COLO668 (cell line): ENCODE data around the gene PCIF1.
"Not testable (repeated sequence)": the region's sequence is repeated elsewhere in the genome, so short reads cannot be mapped to it uniquely, and the experiment has no call there.

Experiments used
- DNase-seq: peaks from one replicate; lab custom pipeline; 2025; ENCODE audit not compliant: unreplicated experiment; lab: John Stamatoyannopoulos, UW

PCIF1 gene

DNA sequence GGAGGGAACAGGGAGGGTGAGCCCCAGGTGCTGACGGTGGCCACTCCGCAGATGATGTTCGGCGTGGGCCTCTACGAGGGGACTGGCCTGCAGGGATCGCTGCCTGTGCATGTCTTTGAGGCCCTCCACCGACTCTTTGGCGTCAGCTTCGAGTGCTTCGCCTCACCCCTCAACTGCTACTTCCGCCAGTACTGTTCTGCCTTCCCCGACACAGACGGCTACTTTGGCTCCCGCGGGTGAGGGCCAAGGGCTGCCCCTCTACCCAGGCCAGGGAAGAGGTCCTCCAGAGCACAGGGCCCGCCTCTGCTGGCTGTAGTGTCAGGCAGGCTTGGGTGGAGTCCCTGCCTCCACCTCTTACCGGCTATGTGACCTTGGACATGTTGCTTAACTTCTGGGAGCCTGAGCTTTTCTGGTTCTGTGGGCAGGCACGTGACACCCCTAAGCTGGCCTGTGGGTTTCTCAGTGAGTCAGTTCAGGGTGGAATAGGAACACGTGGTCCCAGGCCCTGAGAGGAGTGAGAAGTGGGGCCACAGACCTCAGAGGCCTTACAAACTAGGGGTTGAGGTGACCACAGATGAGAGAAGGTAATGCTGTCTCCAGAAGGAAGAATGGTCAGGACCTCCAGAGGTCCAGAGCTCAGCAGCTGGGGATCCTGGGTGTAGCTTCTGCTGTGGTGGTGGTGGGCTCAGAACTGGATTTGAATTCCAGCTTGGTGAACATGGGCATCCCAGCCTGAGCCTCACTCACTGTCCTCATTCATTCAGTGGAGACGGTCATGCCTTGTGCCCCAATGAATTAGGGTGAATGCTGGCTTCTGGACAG, 11.9 kb downstream of the PCIF1 start:
- DNase-seq: no peak

DNA sequence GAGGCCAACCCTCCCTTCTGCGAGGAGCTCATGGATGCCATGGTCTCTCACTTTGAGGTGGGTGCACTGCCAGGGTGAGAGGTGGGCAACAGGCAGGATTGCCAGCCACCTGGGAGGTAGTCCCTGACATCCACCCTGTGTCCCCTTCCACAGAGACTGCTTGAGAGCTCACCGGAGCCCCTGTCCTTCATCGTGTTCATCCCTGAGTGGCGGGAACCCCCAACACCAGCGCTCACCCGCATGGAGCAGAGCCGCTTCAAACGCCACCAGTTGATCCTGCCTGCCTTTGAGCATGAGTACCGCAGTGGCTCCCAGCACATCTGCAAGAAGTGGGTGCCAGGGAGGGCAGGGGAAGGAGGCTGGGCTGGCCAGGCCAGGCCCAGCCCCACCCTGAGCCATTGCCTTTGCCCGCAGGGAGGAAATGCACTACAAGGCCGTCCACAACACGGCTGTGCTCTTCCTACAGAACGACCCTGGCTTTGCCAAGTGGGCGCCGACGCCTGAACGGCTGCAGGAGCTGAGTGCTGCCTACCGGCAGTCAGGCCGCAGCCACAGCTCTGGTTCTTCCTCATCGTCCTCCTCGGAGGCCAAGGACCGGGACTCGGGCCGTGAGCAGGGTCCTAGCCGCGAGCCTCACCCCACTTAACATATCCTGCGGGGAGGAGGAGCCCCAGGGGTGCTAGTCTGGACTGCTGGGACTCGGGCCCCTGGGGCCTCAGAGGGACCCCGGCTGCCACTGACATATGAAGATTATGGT, 12.8 kb downstream of the PCIF1 start:
- no peak for DNase-seq

DNA sequence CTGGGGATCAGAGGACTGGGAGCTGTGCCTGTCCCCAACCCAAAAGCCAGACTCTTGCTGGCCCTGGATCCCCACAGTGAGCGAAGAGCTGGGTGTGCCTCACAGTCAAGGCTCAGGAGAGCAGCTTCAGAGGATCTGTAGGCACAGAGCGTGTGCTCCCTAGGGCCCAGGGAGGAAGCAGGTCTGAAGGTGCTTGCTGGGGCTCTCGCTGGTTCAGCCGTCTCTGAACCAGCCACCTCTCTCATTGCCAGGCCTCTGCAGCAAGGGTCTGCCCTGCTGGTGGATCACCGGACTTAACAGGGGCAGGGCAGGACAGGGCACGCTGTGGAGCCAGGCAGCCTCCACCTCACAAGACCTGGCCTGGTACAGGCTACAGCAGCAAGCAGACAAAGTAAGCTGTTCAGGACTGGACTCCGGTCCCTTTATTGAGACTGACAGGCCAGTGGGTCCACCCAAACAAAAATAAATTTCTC, 13.8 kb downstream of the PCIF1 start:
- DNase-seq: no peak

DNA sequence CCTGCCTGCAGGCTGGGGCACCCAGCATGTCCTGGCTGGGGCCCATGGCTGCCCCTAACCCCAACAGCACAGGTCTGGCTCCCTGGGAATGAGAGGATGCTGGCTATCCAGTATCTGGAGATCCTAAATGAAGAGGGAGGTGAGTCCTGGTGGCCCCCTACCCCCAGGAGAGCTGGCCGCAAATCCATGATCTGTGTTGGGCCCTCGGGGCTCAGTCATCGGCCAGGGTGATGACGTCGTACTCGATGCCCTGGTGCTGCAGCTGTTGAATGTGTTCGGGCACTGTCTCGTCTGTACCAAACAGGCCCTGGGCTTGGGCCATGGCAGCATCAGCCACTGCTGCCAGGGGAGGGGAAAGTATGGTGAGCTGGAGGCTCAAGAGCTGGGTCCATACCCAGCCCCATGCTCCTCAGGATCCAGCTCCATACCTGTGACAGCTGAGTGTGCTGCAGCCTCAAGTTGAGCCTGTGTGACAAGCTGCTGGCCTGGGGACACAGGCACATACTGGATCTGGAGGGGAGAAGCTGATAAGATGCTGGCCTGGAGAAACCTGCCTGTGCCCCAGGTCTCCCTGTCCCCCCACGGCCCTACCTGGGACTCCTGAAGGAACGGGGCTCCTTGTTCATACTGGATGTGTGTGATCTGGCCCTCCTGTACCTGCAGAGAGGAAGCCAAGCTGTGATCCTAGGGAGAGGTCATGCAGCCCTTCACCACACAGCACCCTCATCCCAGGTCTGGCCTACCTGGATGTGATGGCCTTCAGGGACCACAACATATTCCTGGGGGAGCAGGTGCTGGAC, 14.5 kb downstream of the PCIF1 start:
- DNase-seq: no peak

DNA sequence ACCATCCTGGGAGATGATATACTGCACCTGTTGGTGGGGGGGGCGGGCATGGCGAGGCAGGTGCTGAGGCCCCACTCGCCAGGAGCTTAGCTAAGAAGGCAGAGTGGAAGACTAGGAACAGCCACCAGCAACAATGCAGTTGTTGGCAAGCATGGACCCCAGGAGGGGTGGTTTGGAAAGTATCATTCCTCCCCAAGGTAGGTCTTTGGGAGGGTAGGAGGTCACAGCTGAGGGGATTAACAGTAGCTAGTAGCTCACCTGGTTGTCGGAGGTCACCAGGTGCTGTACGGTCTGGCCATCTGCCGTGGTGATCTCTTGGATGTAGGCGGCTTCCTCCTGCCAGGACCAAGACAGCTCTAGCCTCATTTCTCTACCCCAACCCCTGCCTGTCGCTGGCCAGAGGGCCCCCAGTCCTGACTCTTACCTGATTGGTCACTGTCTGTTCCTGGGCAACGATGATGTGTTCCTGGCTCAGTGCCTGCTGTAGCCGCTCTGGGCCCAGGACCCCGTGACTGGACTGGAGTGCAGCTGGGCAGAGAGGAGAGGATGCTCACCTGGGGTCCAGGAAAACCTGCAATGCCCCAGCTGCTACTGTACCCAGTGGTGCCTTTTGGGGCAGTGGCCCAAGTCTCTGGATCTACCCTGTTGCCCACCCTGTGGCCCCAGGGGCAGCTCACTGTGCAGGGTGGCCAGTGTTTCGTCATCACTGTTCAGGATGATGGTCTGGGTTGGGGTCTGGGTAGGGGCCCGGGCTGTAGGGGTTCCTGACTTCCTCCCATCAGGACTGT, 15.3 kb downstream of the PCIF1 start:
- DNase-seq: peak; percentile 46

DNA sequence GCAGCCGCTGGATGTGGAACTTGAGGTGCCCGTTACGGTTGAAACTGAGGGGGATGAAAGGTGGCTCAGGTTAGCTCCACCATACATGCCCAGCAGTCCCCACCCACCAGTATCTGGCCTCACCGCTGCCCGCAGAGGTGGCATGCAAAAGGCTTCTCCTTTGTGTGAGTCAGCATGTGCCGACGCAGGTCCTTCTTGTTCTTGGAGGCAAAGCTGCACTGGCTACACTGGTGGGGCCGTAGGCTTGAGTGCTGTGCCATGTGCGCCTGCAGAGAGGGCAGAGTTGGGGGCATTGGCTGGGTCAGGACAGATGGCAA, 15.8 kb downstream of the PCIF1 start:
- no peak for DNase-seq

DNA sequence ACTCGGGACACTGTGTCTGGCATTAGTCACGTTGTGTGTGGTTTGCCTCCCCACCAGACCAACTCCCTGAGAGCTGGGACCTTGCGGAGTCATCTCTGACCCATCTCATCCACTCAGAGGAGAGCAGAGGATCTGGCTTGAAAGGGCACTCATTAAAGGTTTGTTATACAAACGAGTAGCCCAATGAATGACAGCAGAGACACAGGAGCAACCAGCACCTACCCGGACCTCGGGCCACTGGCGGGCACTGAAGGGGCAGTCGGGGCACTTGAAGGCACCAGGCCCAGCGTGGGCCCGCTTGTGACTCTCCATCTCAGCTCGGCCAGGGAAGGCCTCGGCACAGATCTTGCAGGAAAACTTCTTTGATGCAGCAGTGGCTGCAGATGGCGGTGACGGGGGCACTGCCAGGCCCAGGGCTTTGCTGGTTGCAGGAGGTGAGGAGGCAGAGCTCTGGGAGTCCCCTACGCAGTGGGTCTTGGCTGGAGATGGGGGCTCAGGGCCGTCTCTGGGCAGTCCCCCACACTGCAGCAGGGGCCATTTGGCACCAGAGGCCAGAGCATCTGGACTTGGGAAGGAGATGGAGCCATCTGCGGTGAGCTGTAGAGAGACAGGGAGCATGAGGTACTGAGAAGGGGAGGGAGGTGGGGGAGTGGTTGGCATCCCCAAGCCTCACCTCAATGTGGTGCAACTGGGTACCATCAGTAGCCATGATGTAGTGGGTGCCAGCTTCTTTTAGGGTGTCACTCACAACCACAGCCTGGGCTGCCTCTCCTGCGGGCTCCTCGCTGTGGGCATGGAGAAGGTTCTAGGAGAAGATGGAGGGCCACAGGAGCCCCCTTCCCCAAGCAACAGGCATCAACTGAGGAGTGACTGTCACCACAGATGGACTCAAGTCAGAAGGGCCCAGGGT, 17.7 kb downstream of the PCIF1 start:
- DNase-seq: no peak

DNA sequence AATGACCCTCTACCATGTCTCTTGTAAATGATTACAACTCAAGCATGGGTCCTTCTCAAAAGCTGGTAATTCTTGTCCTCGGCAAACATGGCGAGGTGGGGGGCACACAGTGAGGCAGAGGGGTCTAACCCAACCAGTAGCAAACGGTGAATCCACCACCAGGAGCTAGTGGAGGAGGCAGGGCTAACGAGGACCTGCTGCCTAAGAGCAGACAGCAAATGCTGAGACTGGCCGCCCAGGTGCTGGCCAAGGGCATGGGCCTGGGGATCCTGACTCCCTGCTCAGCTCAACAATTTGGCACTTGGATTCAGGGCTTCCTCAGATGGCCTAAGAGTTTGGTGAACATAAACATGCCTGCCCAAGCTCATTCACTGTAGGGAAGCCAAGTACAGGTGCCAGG, 18.4 kb downstream of the PCIF1 start:
- no peak for DNase-seq

DNA sequence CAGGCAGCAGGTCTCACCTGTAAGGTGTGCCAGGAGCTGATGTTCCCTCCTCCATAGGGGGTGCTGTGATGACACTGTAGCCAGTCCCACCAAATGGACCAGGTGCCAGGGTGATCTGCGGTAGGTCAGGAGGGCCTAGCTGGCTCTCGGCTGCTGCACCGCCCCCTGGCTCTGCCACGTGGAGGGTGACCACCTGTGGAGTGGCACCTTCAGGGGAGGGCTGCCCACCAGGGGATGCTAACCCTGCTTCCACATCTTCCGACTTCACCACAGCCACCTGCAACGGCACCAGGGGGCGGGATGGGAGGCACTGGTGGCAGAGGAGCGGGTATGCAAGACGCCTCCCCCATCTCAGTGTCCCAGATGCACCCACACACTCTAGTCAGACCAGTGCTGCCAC, 19.2 kb downstream of the PCIF1 start:
- no peak for DNase-seq

DNA sequence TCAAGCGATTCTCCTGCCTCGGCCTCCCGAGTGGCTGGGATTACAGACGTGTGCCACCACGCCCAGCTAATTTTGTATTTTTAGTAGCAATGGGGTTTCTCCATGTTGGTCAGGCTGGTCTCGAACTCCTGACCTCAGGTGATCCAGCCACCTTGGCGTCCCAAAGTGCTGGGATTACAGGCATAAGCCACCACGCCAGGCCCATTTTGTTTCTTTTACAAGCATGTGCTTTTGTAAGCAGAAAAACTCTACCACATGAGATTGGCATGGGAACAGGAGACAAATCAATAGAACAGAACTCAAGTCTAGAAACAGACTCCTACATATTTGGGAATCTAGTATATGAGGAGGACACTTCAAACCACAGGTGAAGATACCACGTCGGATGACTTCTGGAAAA, 21.8 kb downstream of the PCIF1 start:
- not testable (repeated sequence) for DNase-seq

DNA sequence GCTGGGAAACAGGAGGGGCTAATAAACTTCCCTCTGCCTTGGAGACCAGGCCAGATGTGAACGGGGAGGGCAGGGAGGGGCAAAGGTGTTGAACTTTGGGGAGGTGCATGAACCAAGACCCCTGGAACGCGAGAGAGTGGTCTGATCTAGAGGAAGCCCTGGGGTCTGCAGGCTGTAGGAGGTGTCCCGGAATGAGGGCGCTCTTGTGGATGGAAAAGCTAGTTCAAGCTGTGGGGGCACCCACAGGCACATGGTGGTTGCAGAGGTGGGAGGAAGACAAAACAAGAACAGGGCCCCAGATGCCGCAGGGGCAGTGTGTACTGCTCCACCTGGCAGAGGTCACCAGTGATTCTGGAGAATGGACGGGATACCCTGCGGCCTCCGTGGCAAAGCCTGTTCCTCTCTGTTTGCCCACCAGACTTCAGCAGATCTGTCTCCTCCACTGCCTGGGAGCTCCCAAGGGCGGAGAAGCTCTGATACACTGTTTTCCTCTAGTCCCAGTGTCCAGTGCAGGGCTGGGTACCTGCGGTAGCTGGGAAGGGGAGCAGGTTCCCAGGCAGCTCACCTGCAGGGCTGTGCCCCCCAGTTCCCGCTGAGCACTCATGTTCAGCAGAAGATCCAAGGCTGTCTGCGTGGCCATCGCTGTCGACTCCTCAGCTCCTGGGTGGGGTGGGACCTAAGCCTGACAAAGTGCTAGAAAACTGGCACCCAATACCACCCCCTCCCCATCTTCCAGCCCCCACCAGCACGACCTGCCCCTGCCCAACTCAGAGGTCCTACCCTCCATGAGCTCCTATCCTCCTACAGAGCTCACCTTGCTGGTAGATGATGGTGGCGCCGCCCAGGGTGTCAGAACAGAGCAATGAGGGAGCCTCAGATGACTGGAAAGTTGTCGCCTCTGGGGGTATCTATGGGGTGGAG, 22.8 kb downstream of the PCIF1 start:
- DNase-seq: no peak

DNA sequence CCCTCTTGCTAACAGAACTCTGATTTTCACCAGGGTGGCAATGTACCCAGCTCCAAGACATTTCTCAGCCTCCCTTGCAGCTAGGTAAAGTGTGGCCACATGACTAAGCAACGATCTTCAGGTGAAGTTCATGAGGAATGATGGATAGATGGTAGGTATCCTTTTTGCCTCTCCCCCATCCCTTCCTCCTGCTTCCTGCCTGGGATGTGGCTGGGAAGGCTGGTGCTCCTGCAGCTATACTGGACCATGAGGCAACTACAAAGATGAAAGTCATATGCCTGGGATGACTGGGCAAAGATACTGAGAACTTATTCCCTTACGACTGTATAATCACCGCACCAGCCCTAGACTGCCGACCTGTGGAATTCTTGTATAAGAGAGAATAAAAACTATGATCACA, 24.1 kb downstream of the PCIF1 start:
- no peak for DNase-seq

DNA sequence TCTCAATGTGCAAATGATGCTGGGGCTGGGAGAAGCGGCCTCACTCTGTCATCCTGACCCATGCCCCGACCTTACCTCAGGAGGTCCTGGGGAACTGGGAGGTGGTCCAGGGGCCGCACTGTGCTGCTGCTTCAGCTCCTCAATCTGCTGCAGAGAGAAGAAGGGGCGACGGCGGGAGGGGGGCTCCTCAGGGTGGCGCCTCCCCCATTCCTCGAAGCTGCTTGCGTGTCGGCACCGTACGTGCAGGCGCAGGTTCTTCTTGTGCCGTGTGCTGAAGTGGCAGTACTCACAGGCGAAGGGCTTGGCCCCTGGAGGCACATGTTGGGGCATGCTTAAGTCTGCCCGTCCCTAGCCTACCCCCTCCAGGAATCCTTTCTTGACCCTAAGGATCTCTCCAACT, 24.6 kb downstream of the PCIF1 start:
- DNase-seq: no peak

DNA sequence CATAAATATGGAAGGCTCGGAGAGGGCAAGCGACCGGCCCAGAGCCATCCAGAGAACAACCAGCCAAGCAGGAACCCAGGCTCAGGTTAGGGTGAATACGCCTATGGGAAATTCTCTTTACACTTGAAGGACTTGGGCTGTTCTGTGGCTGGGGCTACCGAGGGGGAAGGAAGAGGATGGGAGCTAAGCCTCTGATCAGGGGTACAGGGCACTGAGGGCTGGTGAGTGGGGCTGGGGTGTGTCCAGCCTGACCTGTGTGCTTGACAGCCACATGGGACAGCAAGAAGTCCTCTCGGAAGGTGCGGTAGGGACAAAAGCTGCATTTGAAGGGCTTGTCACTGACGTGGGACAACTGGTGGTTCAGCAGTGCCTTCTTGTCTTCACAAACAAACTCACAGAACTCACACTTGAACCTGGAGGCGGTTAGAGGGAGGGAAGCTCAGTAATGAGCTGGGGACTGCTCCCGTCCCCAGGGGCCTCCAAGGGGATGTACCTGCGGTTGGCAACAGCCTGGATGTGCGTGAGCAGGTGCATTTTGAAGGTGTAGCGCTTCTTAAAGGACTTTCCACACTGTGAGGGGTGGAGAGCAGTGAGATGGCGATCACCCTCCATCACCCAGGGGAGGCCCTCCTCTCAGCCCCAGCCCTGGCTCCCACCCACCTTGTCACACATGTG, 25.6 kb downstream of the PCIF1 start:
- no peak for DNase-seq

DNA sequence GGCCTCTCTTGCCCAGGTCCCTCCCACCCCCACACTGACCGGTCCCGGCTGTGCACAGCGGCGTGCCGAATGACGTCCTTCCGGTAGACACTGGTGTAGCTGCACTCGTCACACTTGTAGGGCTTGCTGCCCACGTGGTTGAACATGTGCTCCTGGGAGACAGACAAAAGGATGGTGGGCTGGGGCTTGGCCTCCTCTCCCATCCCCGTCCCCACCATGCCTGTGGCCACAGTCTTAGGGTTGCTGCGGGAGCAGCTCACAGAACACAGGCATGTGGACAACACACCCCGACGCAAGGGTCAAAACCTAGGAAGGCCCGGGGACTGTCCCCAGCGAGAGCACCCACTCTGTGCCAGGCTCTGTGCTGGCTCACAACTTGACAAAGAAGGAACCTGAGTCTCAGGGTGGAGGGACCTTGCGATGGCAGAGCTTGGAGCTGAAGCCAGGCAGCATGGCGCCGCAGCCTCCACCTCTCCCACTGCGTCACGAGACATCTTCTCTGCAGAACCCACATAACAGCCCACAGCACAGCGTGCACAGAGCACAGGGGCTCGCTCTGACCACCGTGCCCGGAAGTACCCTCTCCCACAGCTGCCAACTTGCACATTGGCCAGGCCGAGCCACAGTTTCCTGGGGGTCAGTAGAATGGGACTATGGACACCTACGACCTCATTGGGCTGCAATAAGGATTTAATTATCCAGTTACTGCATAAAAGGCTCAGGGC, 27.7 kb downstream of the PCIF1 start:
- DNase-seq: no peak

DNA sequence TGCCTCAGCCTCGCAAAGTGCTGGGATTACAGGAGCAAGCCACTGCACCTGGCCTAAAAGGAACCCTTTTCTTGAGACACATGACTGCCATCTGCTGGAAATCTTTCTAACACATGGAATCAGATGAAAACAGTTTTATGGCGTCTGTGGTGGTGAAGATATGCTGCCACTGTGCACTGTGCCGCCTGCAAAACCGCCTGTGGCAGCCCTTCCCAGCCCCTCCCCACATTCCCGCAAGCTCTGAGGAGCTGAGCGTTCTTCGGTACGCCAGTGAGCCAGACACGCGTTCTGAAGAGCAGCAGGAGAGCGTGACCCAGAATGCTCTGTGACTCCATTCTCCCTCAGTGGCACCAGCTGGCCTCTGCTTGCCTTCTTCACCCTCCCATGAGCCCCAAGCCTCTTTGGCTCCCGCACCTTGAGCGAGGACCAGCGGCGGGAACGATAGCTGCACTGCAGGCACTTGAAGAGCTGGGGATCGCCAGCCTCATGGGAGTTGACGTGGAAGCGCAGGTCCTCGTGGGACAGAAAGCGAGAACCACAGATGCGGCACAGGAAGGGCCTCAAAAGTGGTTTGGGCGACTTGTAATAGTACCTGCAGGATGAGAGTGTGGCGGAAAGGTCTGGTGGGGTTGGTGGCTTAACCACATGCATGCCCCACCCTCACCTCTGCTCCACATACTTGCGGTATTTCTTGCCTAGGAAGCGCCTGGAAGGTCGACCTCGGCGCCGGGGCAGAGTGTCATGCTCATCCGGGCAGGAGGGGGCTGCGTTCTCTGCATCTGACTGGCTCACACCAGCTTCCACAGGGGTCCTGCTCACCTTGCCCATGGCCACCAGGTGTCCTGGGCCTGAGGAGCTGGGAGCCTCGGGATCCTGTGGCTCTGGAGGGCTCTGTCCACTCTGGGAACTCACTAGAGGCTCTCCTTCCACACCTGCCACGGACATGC, 28.8 kb downstream of the PCIF1 start:
- peak; percentile 39 for DNase-seq

DNA sequence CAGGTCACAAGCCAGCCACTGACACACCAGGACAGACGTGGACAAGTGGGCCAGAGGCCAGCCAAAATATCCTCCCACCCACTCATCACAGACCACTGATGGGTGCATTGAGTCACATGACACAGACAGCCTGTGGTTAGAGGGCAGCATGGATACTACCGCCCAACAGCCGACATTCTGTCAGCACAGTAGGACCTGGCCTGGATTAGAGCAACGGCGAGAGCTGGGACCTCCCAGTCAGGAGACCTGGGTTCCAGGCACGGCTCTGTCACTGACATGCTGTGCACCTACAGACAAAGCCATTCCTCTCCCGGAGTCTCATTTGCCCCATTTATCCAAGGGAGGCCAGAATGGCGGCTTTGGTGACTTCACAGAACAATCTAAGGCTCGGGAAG, 29.5 kb downstream of the PCIF1 start:
- DNase-seq: no peak
